H1 (cell line): Measurements from ENCODE around the gene OR2H2. TPM values are rescaled to one million over a fixed set of nuclear protein-coding genes. Genes with fewer than 3 reads are reported as not detected.

Experiments
- CTCF ChIA-PET: fragments of 300-600 bp; sonication (Branson Sonifier 250); formaldehyde crosslinking; loops from one replicate; lab custom pipeline; 2021; ENCODE audit not compliant: partially characterized antibody; lab: Charles Lee
- POLR2A ChIA-PET: fragments of 300-600 bp; sonication (Branson Sonifier 250); formaldehyde crosslinking; loops from one replicate; lab custom pipeline; 2021; ENCODE audit warnings: inconsistent platforms; ENCODE audit not compliant: partially characterized antibody; lab: Charles Lee
- DNase-seq, 2 experiments: peaks; one replicate each; pipeline versions ENCODE4 v3.0.0 to v3.0.0-alpha.2; 2010 to 2022; ENCODE audit warnings: low spot score in 2 of 2, low read depth in 1 of 2, mixed read lengths in 1 of 2
- FAIRE-seq: peaks from 2 replicates; lab custom pipeline; 2011; peaks lifted over from hg19 to GRCh38; lab: Jason Lieb, UNC
- H2AFZ ChIP-seq: 2 replicates; pipeline ENCODE4 v1.8.1; 2012; ENCODE audit warnings: low read length, inconsistent platforms
- H2AK5ac ChIP-seq: 2 replicates; pipeline ENCODE4 v1.6.1; 2013; ENCODE audit warnings: low read depth, low read length
- H2BK120ac ChIP-seq: replicated peaks from 2 replicates; pipeline ENCODE3; 2013; ENCODE audit warnings: low read depth, low read length, inconsistent platforms
- H2BK12ac ChIP-seq: 2 replicates; pipeline ENCODE4 v1.6.1; 2013; ENCODE audit warnings: low read depth, low read length
- H2BK15ac ChIP-seq: 2 replicates; pipeline ENCODE4 v1.6.1; 2013; ENCODE audit warnings: low read length
- H2BK20ac ChIP-seq: 2 replicates; pipeline ENCODE4 v1.6.1; 2013; ENCODE audit warnings: low read length
- H2BK5ac ChIP-seq: 2 replicates; pipeline ENCODE4 v1.6.1; 2013; ENCODE audit warnings: low read depth, low read length
- H3K14ac ChIP-seq: 2 replicates; pipeline ENCODE4 v1.6.1; 2013; ENCODE audit warnings: inconsistent platforms; ENCODE audit not compliant: insufficient read length
- H3K18ac ChIP-seq: 2 replicates; pipeline ENCODE4 v1.6.1; 2013; ENCODE audit warnings: low read length; ENCODE audit errors: extremely low read depth
- H3K23ac ChIP-seq: 2 replicates; pipeline ENCODE4 v1.6.1; 2013; ENCODE audit warnings: inconsistent platforms; ENCODE audit not compliant: insufficient read length
- H3K23me2 ChIP-seq: 2 replicates; pipeline ENCODE4 v1.6.1; 2013; ENCODE audit warnings: low read depth, low read length
- H3K27ac ChIP-seq: 2 replicates; pipeline ENCODE4 v1.6.1; 2011; ENCODE audit warnings: low read depth, low read length, inconsistent platforms
- H3K27me3 ChIP-seq, 4 experiments: replicated peaks in 1 of 4; 1 replicate in 1 of 4; 2 replicates in 3 of 4; pipeline versions ENCODE4 v1.6.1 to v1.8.1; 2011 to 2013; ENCODE audit warnings: low read length in 3 of 4, mild to moderate bottlenecking in 3 of 4, inconsistent platforms in 2 of 4, mixed read lengths in 2 of 4, moderate library complexity in 1 of 4; ENCODE audit not compliant: control insufficient read depth in 3 of 4, insufficient read depth in 3 of 4; ENCODE audit errors: extremely low read depth in 1 of 4
- H3K36me3 ChIP-seq, 4 experiments: 2 replicates each; pipeline versions ENCODE4 v1.6.1 to v1.8.1; 2011 to 2013; ENCODE audit warnings: mild to moderate bottlenecking in 4 of 4, low read length in 3 of 4, moderate library complexity in 2 of 4, control low read depth in 1 of 4, inconsistent platforms in 1 of 4; ENCODE audit not compliant: insufficient read depth in 4 of 4, control insufficient read depth in 2 of 4
- H3K4ac ChIP-seq: replicated peaks from 2 replicates; pipeline ENCODE3; 2013; ENCODE audit warnings: low read length, low read depth, mixed read lengths, inconsistent platforms; ENCODE audit not compliant: insufficient read length
- H3K4me1 ChIP-seq, 4 experiments: replicated peaks in 1 of 4; 1 replicate in 1 of 4; 2 replicates in 3 of 4; pipeline versions ENCODE4 v1.6.1 to v1.8.1; 2011 to 2013; ENCODE audit warnings: low read length in 3 of 4, inconsistent platforms in 2 of 4, mixed read lengths in 1 of 4; ENCODE audit not compliant: insufficient read depth in 4 of 4, control insufficient read depth in 3 of 4
- H3K4me2 ChIP-seq, 2 experiments: 2 replicates each; pipeline versions ENCODE4 v1.6.1 to v1.8.1; 2011 to 2013; ENCODE audit warnings: low read depth in 2 of 2, low read length in 2 of 2, control low read depth in 1 of 2, inconsistent platforms in 1 of 2, mild to moderate bottlenecking in 1 of 2; ENCODE audit not compliant: insufficient read depth in 1 of 2
- H3K4me3 ChIP-seq, 4 experiments: fragments of 200-600, 300-600 bp in 1 of 4; sonication (generic), shearing (Covaris generic), sonication (Bioruptor Twin) in 1 of 4; 2 replicates each; pipeline versions ENCODE4 v1.5.1 to v1.8.1; 2011 to 2016; ENCODE audit warnings: low read length in 4 of 4, low read depth in 3 of 4, control low read depth in 2 of 4, inconsistent platforms in 2 of 4, mild to moderate bottlenecking in 2 of 4, mixed read lengths in 1 of 4, moderate library complexity in 1 of 4; ENCODE audit not compliant: insufficient read depth in 2 of 4; ENCODE audit errors: extremely low read depth in 1 of 4
- H3K56ac ChIP-seq: replicated peaks from 2 replicates; pipeline ENCODE3; 2013; ENCODE audit warnings: low read depth, mild to moderate bottlenecking, mixed read lengths, low read length, inconsistent platforms; ENCODE audit not compliant: insufficient read length
- H3K79me1 ChIP-seq: 2 replicates; pipeline ENCODE4 v1.6.1; 2013; ENCODE audit warnings: low read depth, low read length, control low read depth
- H3K79me2 ChIP-seq, 2 experiments: 2 replicates each; pipeline versions ENCODE4 v1.6.1 to v1.8.1; 2012 to 2013; ENCODE audit warnings: low read length in 2 of 2, mild to moderate bottlenecking in 2 of 2, inconsistent platforms in 1 of 2; ENCODE audit not compliant: insufficient read depth in 2 of 2, control insufficient read depth in 1 of 2
- H3K9ac ChIP-seq, 4 experiments: replicated peaks in 1 of 4; 1 replicate in 1 of 4; 2 replicates in 3 of 4; pipeline versions ENCODE4 v1.6.1 to v1.8.1; 2011 to 2013; ENCODE audit warnings: low read depth in 3 of 4, low read length in 3 of 4, control low read depth in 2 of 4, mild to moderate bottlenecking in 2 of 4, moderate library complexity in 2 of 4, inconsistent platforms in 1 of 4; ENCODE audit errors: extremely low read depth in 1 of 4
- H3K9me3 ChIP-seq, 2 experiments: 2 replicates each; pipeline versions ENCODE4 v1.6.1 to v1.8.1; 2012 to 2013; ENCODE audit warnings: mild to moderate bottlenecking in 2 of 2, moderate library complexity in 2 of 2, control low read depth in 1 of 2, inconsistent platforms in 1 of 2, low read depth in 1 of 2, low read length in 1 of 2, mixed read lengths in 1 of 2; ENCODE audit not compliant: insufficient read depth in 2 of 2
- H4K20me1 ChIP-seq, 2 experiments: replicated peaks in 1 of 2; 2 replicates each; pipeline versions ENCODE3 to v1.8.1; 2011 to 2013; ENCODE audit warnings: inconsistent platforms in 2 of 2, low read length in 2 of 2, mild to moderate bottlenecking in 1 of 2; ENCODE audit not compliant: insufficient read depth in 2 of 2, control insufficient read depth in 1 of 2
- H4K5ac ChIP-seq: 2 replicates; pipeline ENCODE4 v1.6.1; 2013; ENCODE audit warnings: low read length, low read depth, mixed read lengths, inconsistent platforms; ENCODE audit not compliant: insufficient read length
- H4K8ac ChIP-seq: 2 replicates; pipeline ENCODE4 v1.8.0; 2013; ENCODE audit warnings: mild to moderate bottlenecking, moderate library complexity, low read length, inconsistent platforms; ENCODE audit not compliant: insufficient read depth; ENCODE audit errors: extremely low read depth
- H4K91ac ChIP-seq: replicated peaks from 2 replicates; pipeline ENCODE3; 2013; ENCODE audit warnings: low read length, mixed read lengths, inconsistent platforms; ENCODE audit not compliant: insufficient read length
- BRCA1 ChIP-seq: IDR thresholded peaks from 2 replicates; pipeline ENCODE4 v1.6.1; 2012; ENCODE audit warnings: low read depth, low read length, improper control_type of control experiment
- KDM5A ChIP-seq: fragments of 200-600 bp; IDR thresholded peaks from 2 replicates; pipeline ENCODE4 v1.7.1; 2012; ENCODE audit warnings: mild to moderate bottlenecking, low read length, inconsistent platforms, mixed read lengths
- NRF1 ChIP-seq: IDR thresholded peaks from 2 replicates; pipeline ENCODE4 v1.6.1; 2011; ENCODE audit warnings: mild to moderate bottlenecking, low read depth, low read length, improper control_type of control experiment
- RBBP5 ChIP-seq: IDR thresholded peaks from 2 replicates; pipeline ENCODE4 v1.7.1; 2012; ENCODE audit warnings: low read depth, mild to moderate bottlenecking, inconsistent platforms, low read length, moderate library complexity, borderline replicate concordance
- TEAD4 ChIP-seq: IDR thresholded peaks from 2 replicates; pipeline ENCODE4 v1.6.1; 2012; ENCODE audit warnings: low read depth, low read length, inconsistent platforms, mixed read lengths
- WGBS, 2 experiments: shearing (Covaris generic) in 1 of 2; methylation state at CpG; one replicate each; pipeline versions ENCODE4 v1.1.6 to v1.1.7; 2013 to 2015; ENCODE audit warnings: low lambda C conversion rate in 2 of 2, mixed read lengths in 2 of 2, inconsistent platforms in 1 of 2, low coverage in 1 of 2, missing lambda C conversion rate in 1 of 2; ENCODE audit not compliant: insufficient replicate concordance in 2 of 2, insufficient coverage in 1 of 2, insufficient read length in 1 of 2; ENCODE audit errors: extremely low coverage in 1 of 2, missing lambda C conversion rate in 1 of 2; 5-methylcytosine and 5-hydroxymethylcytosine counted together
- polyA plus RNA-seq, 7 experiments: library from polyadenylated mRNA; depleted of rRNA in 3 of 7; stranded (reverse) in 5 of 7; unstranded in 2 of 7; fragments of >200 nt in 5 of 7; fragments of 200-250 nt in 2 of 7; gene quantifications; 1 replicate in 5 of 7; 2 replicates in 1 of 7; 4 replicates in 1 of 7; pipeline versions ENCODE4 v1.2.1 to v1.2.3, GENCODE V29; 2011 to 2013; ENCODE audit warnings: missing spikeins in 2 of 7, mixed read lengths in 2 of 7
- total RNA-seq: library from RNA; stranded (reverse); fragmentation: NEBNext Ultra II Directional; extraction: Animal tissue kit (Norgen Biotek cat#: 25700); gene quantifications from 2 replicates; pipeline ENCODE4 v1.2.1, GENCODE V29; 2021
- TF ChIP-seq, protein P1 (sequence below): IDR thresholded peaks from 2 replicates; pipeline ENCODE4 v1.6.1; 2012; ENCODE audit warnings: inconsistent platforms
- TF ChIP-seq, protein P2 (sequence below), 3 experiments: IDR thresholded peaks; 1 replicate in 2 of 3; 2 replicates in 1 of 3; pipeline versions ENCODE4 v1.5.1 to v1.6.1; 2011; ENCODE audit warnings: low read length in 3 of 3, mild to moderate bottlenecking in 3 of 3, inconsistent platforms in 2 of 3, low read depth in 1 of 3, moderate library complexity in 1 of 3; ENCODE audit not compliant: insufficient read depth in 1 of 3; ENCODE audit errors: control extremely low read depth in 1 of 3
- TF ChIP-seq, protein P3 (sequence below): IDR thresholded peaks from 2 replicates; pipeline ENCODE4 v1.6.1; 2011; ENCODE audit warnings: low read length, improper control_type of control experiment

The OR2H2 gene
- total and polyA plus RNA-seq, 2 of the 8 experiments (the other 6 are each of a cell fraction or from before 2014, with no cell fraction given): not detected

DNA sequence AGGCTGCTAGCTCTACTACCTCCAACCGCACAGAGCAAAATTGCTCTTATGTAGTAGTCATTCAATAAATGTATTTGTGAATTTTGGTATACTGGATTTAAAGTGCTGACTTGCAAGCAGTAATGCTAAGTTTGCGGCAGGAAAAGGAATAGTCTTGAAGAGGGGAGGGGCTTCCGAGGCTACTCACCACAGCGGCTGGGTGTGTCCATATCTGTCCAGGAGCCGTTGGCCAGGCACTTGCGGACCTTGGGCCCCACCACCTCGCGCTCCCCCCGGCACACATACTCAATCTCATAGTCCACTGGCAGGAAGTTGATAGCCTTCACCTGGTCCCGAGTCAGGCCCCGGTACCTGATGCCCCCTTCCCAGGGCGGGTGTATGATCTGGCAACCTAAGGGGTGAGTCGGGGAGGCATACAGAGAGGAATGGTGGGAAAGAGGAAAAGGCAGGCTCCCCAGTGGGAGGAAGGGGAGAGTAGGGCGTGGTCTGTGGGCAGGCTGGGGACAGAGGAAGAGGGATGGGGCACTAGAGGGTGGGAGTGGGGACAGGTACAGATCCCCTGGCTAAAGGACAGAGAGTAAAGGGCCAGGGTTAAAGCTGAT is 46.4 kb downstream of the OR2H2 start:
- Histone ChIP-seq H3K14ac (no peak overlapping the region), H3K56ac (peak overlapping the region; percentile 23), H3K36me3 (no peaks in the 10 kb centered on the region; a peak in 1 of 8 replicates), H2AK5ac (no peak overlapping the region), H4K91ac (no peak overlapping the region), H3K9ac (no peak overlapping the region), H2BK120ac (no peak overlapping the region), H3K79me1 (peaks cover 7% of the 10 kb centered on the region), H3K18ac (peak overlapping the region; percentile 71), H3K4me1 (peaks cover 8 to 28% (median 18%) of the 10 kb centered on the region in 4 experiments), H3K4ac (no peak overlapping the region), H2BK12ac (0 out of 2 replicates have a peak overlapping the region, but pooled peaks have one; percentile 39), H3K23ac (no peak overlapping the region), H3K4me2 (peak overlapping the region; percentile 93), H2BK20ac (0 out of 2 replicates have a peak overlapping the region, but pooled peaks have one; percentile 80), H2AFZ (no peak overlapping the region), H4K5ac (no peak overlapping the region), H3K27ac (no peak overlapping the region), H3K79me2 (peaks cover 9 to 52% of the 10 kb centered on the region in 2 experiments), H4K8ac (no peak overlapping the region; the same call in 1 of the 2 replicates), H2BK15ac (no peak overlapping the region), H4K20me1 (peaks cover 0 to 11% of the 10 kb centered on the region in 2 experiments), H3K27me3 (no peaks in the 10 kb centered on the region), H3K4me3 (peak overlapping the region; percentile 67 to 84 (median 70)), H2BK5ac (peak overlapping the region; percentile 81; the same call in 1 of the 2 replicates), H3K9me3 (no peaks in the 10 kb centered on the region), H3K23me2 (peaks cover 40% of the 10 kb centered on the region)
- ChIA-PET CTCF (interaction anchor here (0.6 to 33.1 kb wide), 6 partner anchors 10 to 215 kb away, joined by 3 to 658 read pairs (median 4); partner anchors contain the start of gene MOG), POLR2A (interaction anchor here (0.6 to 1.5 kb wide), 3 partner anchors 9 to 38 kb away, joined by 3 to 5 read pairs (median 3); no protein-coding TSS in a partner anchor)
- WGBS, 2 experiments: 12% methylated on average over 14 of the region's 14 CpGs; no CpG with 5 or more reads in 1 of the 2 experiments
- DNase-seq (peak in 1 of 2 experiments; percentile 68), FAIRE-seq (no peak)
- TF ChIP-seq KDM5A: no peak
- TF ChIP-seq, protein P1, sequence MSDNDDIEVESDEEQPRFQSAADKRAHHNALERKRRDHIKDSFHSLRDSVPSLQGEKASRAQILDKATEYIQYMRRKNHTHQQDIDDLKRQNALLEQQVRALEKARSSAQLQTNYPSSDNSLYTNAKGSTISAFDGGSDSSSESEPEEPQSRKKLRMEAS: 0 out of 2 replicates have a peak, but pooled peaks have one; percentile 10
- no peak for TF ChIP-seq NRF1
- TF ChIP-seq, protein P2, sequence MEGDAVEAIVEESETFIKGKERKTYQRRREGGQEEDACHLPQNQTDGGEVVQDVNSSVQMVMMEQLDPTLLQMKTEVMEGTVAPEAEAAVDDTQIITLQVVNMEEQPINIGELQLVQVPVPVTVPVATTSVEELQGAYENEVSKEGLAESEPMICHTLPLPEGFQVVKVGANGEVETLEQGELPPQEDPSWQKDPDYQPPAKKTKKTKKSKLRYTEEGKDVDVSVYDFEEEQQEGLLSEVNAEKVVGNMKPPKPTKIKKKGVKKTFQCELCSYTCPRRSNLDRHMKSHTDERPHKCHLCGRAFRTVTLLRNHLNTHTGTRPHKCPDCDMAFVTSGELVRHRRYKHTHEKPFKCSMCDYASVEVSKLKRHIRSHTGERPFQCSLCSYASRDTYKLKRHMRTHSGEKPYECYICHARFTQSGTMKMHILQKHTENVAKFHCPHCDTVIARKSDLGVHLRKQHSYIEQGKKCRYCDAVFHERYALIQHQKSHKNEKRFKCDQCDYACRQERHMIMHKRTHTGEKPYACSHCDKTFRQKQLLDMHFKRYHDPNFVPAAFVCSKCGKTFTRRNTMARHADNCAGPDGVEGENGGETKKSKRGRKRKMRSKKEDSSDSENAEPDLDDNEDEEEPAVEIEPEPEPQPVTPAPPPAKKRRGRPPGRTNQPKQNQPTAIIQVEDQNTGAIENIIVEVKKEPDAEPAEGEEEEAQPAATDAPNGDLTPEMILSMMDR (IDR thresholded peaks at IDR 0.05; ENCODE audit: control extremely low read depth in 1 of 3, insufficient read depth in 1 of 3, low read depth in 1 of 3, low read length in 3 of 3): no peak
- TF ChIP-seq, protein P3, sequence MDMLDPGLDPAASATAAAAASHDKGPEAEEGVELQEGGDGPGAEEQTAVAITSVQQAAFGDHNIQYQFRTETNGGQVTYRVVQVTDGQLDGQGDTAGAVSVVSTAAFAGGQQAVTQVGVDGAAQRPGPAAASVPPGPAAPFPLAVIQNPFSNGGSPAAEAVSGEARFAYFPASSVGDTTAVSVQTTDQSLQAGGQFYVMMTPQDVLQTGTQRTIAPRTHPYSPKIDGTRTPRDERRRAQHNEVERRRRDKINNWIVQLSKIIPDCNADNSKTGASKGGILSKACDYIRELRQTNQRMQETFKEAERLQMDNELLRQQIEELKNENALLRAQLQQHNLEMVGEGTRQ: no peak
- no peak for TF ChIP-seq BRCA1
- TF ChIP-seq TEAD4: no peak
- peak; percentile 11; the same call in 1 of the 2 replicates for TF ChIP-seq RBBP5
